Measurements from ENCODE around the gene RBM12. TPM values are rescaled to one million over a fixed set of nuclear protein-coding genes. Genes with fewer than 3 reads are reported as not detected.
"Not testable (repeated sequence)": the region's sequence is repeated elsewhere in the genome, so short reads cannot be mapped to it uniquely, and the experiment has no call there.

Gene RBM12
- total RNA-seq, 1 experiment from 2014 or later, result 64.1 TPM

GRCh38 chr20:35702051-35702823 is 37.5 kb upstream of the RBM12 start:
- peak in 1 of 2 experiments; percentile 36 for DNase-seq (ENCODE audit: low read depth in 1 of 2, low spot score in 2 of 2)
- H3K9me3 ChIP-seq (replicated peaks), result no peaks in the 10 kb centered on the region
- H3K4me1 ChIP-seq (replicated peaks), result peaks cover 16% of the 10 kb centered on the region
- no peak overlapping the region for H3K4me3 ChIP-seq
- peaks cover 78% of the 10 kb centered on the region for H3K36me3 ChIP-seq
- H3K27ac ChIP-seq, result no peak overlapping the region
- H3K27me3 ChIP-seq (replicated peaks), result no peaks in the 10 kb centered on the region

- no peak overlapping the region for H3K4me3 ChIP-seq
- H3K27ac ChIP-seq, result no peak overlapping the region
- DNase-seq (ENCODE audit: low read depth in 1 of 2, low spot score in 2 of 2), result peak in 1 of 2 experiments; percentile 28
- H3K9me3 ChIP-seq (replicated peaks), result no peaks in the 10 kb centered on the region
- H3K36me3 ChIP-seq, result peaks cover 67% of the 10 kb centered on the region
- H3K4me1 ChIP-seq (replicated peaks), result peaks cover 16% of the 10 kb centered on the region
- H3K27me3 ChIP-seq (replicated peaks), result no peaks in the 10 kb centered on the region
Observed at GRCh38 chr20:35700625-35701148, 36.0 kb upstream of the RBM12 start.

GRCh38 chr20:35699957-35700624 is 35.4 kb upstream of the RBM12 start:
- H3K36me3 ChIP-seq, result peaks cover 65% of the 10 kb centered on the region
- peak overlapping the region; percentile 54; the same call in 1 of the 2 replicates for H3K27ac ChIP-seq
- peaks cover 16% of the 10 kb centered on the region for H3K4me1 ChIP-seq (replicated peaks)
- peak overlapping the region; percentile 77 for H3K4me3 ChIP-seq
- H3K9me3 ChIP-seq (replicated peaks), result no peaks in the 10 kb centered on the region
- no peak for DNase-seq (ENCODE audit: low read depth in 1 of 2, low spot score in 2 of 2)
- no peaks in the 10 kb centered on the region for H3K27me3 ChIP-seq (replicated peaks)

- peaks cover 16% of the 10 kb centered on the region for H3K4me1 ChIP-seq (replicated peaks)
- peak within 1 kb of the TSS; percentile 54 for H3K27ac ChIP-seq
- peak within 1 kb of the TSS; percentile 77 for H3K4me3 ChIP-seq
- no peaks in the 10 kb centered on the region for H3K9me3 ChIP-seq (replicated peaks)
- H3K27me3 ChIP-seq (replicated peaks), result no peaks in the 10 kb centered on the region
- peak; percentile 85 to 88 for DNase-seq (ENCODE audit: low read depth in 1 of 2, low spot score in 2 of 2)
- H3K36me3 ChIP-seq, result peaks cover 59% of the 10 kb centered on the region
Observed at GRCh38 chr20:35699127-35699956, 34.6 kb upstream of the RBM12 start, which contains the start of the genes NFS1 and ROMO1. Gene NFS1, minus strand, starts transcription at chr20:35699352. Its CDS starts 64 bp downstream, at chr20:35699288. Gene ROMO1, plus strand, starts transcription at chr20:35699405. Its CDS starts 228 bp downstream, at chr20:35699633.

- peak in 1 of 2 experiments; percentile 40 for DNase-seq (ENCODE audit: low read depth in 1 of 2, low spot score in 2 of 2)
- Histone ChIP-seq H3K27me3 (replicated peaks) (no peaks in the 10 kb centered on the region), H3K36me3 (peaks cover 53% of the 10 kb centered on the region)
Observed at GRCh38 chr20:35698298-35699126, 33.8 kb upstream of the RBM12 start.

GRCh38 chr20:35697696-35698297 is 33.1 kb upstream of the RBM12 start:
- peaks cover 16% of the 10 kb centered on the region for H3K4me1 ChIP-seq (replicated peaks)
- no peak overlapping the region for H3K27ac ChIP-seq
- no peak overlapping the region; the same call in 1 of the 2 replicates for H3K4me3 ChIP-seq
- peak in 1 of 2 experiments; percentile 28 for DNase-seq (ENCODE audit: low read depth in 1 of 2, low spot score in 2 of 2)
- peaks cover 46% of the 10 kb centered on the region for H3K36me3 ChIP-seq
- no peaks in the 10 kb centered on the region for H3K9me3 ChIP-seq (replicated peaks)
- H3K27me3 ChIP-seq (replicated peaks), result no peaks in the 10 kb centered on the region

More at GRCh38 chr20:35698298-35699126, 33.8 kb upstream of the RBM12 start:
- Histone ChIP-seq H3K4me1 (replicated peaks) (peaks cover 16% of the 10 kb centered on the region), H3K27ac (0 out of 2 replicates have a peak overlapping the region, but pooled peaks have one; percentile 54), H3K9me3 (replicated peaks) (no peaks in the 10 kb centered on the region), H3K4me3 (peak overlapping the region; percentile 77)

- Histone ChIP-seq H3K36me3 (peaks cover 30% of the 10 kb centered on the region), H3K4me3 (no peak overlapping the region)
Observed at GRCh38 chr20:35695978-35696377, 31.3 kb upstream of the RBM12 start.

GRCh38 chr20:35695245-35695749 is 30.6 kb upstream of the RBM12 start:
- no peaks in the 10 kb centered on the region for H3K9me3 ChIP-seq (replicated peaks)
- DNase-seq (ENCODE audit: low read depth in 1 of 2, low spot score in 2 of 2), result peak in 1 of 2 experiments; percentile 10
- H3K27ac ChIP-seq, result no peak overlapping the region
- H3K4me1 ChIP-seq (replicated peaks), result peaks cover 10% of the 10 kb centered on the region
- no peaks in the 10 kb centered on the region for H3K27me3 ChIP-seq (replicated peaks)
- H3K36me3 ChIP-seq, result peaks cover 28% of the 10 kb centered on the region
- no peak overlapping the region for H3K4me3 ChIP-seq

More at GRCh38 chr20:35695978-35696377, 31.3 kb upstream of the RBM12 start:
- DNase-seq (ENCODE audit: low read depth in 1 of 2, low spot score in 2 of 2), result peak in 1 of 2 experiments; percentile 7
- Histone ChIP-seq H3K27me3 (replicated peaks) (no peaks in the 10 kb centered on the region), H3K9me3 (replicated peaks) (no peaks in the 10 kb centered on the region), H3K27ac (no peak overlapping the region), H3K4me1 (replicated peaks) (peaks cover 16% of the 10 kb centered on the region)

- Histone ChIP-seq H3K36me3 (peaks cover 25% of the 10 kb centered on the region), H3K27ac (no peak overlapping the region), H3K4me1 (replicated peaks) (no peaks in the 10 kb centered on the region), H3K27me3 (replicated peaks) (no peaks in the 10 kb centered on the region), H3K4me3 (no peak overlapping the region), H3K9me3 (replicated peaks) (no peaks in the 10 kb centered on the region)
- peak in 1 of 2 experiments; percentile 8 for DNase-seq (ENCODE audit: low read depth in 1 of 2, low spot score in 2 of 2)
Observed at GRCh38 chr20:35690265-35690664, 25.6 kb upstream of the RBM12 start.

- H3K4me1 ChIP-seq (replicated peaks); H3K9me3 ChIP-seq (replicated peaks); H3K4me3 ChIP-seq; H3K27me3 ChIP-seq (replicated peaks); H3K27ac ChIP-seq: not testable (repeated sequence)
- DNase-seq (ENCODE audit: low read depth in 1 of 2, low spot score in 2 of 2), result peak in 1 of 2 experiments; percentile 5
- peaks cover 19% of the 10 kb centered on the region for H3K36me3 ChIP-seq
Observed at GRCh38 chr20:35686872-35687271, 22.2 kb upstream of the RBM12 start.

- H3K27ac ChIP-seq; H3K4me3 ChIP-seq; H3K4me1 ChIP-seq (replicated peaks); H3K27me3 ChIP-seq (replicated peaks); DNase-seq (ENCODE audit: low read depth in 1 of 2, low spot score in 2 of 2); H3K9me3 ChIP-seq (replicated peaks): not testable (repeated sequence)
- H3K36me3 ChIP-seq, result peaks cover 23% of the 10 kb centered on the region
Observed at GRCh38 chr20:35685368-35685767, 20.7 kb upstream of the RBM12 start.

GRCh38 chr20:35681960-35682359 is 17.3 kb upstream of the RBM12 start:
- Histone ChIP-seq H3K9me3 (replicated peaks) (no peaks in the 10 kb centered on the region), H3K36me3 (peaks cover 11% of the 10 kb centered on the region; the same call in 1 of the 2 replicates), H3K27me3 (replicated peaks) (no peaks in the 10 kb centered on the region), H3K27ac (no peak overlapping the region), H3K4me3 (no peak overlapping the region), H3K4me1 (replicated peaks) (no peaks in the 10 kb centered on the region)
- DNase-seq (ENCODE audit: low read depth in 1 of 2, low spot score in 2 of 2), result no peak

Measured in SJSA1 (cell line).